ENCODE data around the gene URB1.

Gene URB1

GRCh38 chr21:32412162-32413014, 19.6 kb upstream of the URB1 start, which contains the start of gene EVA1C (continued):
- TF ChIP-seq ZBTB26 (tag by site-specific recombination; optimal IDR thresholded peaks at IDR 0.05) (peak; percentile 84), ZSCAN30 (tag by site-specific recombination; IDR thresholded peaks at IDR 0.05) (peak; percentile 56), KLF17 (tag by site-specific recombination; IDR thresholded peaks at IDR 0.05) (peak; percentile 10), ZBTB17 (tag by site-specific recombination; IDR thresholded peaks at IDR 0.05) (peak; percentile 47; the same call in 1 of the 2 replicates), KLF16 (tag by site-specific recombination; IDR thresholded peaks at IDR 0.05) (peak; percentile 31; the same call in 1 of the 2 replicates), KLF9 (tag by site-specific recombination; IDR thresholded peaks at IDR 0.05; ENCODE audit: low read depth) (0 out of 2 replicates have a peak, but pooled peaks have one; percentile 0), ZNF626 (tag by site-specific recombination; IDR thresholded peaks at IDR 0.05) (no peak), ZNF580 (tag by site-specific recombination; IDR thresholded peaks at IDR 0.05) (no peak), GLIS2 (tag by site-specific recombination; IDR thresholded peaks at IDR 0.05) (peak; percentile 85), SP2 (tag by site-specific recombination; IDR thresholded peaks at IDR 0.05) (peak; percentile 42), GLIS1 (tag by site-specific recombination; IDR thresholded peaks at IDR 0.05) (peak; percentile 88), ZNF341 (tag by site-specific recombination; IDR thresholded peaks at IDR 0.05; ENCODE audit: low read depth) (peak; percentile 84), ZFP37 (tag by site-specific recombination; IDR thresholded peaks at IDR 0.05) (no peak), IKZF3 (tag by site-specific recombination; IDR thresholded peaks at IDR 0.05) (peak; percentile 77), ZNF596 (tag by site-specific recombination; IDR thresholded peaks at IDR 0.05) (no peak), ZNF513 (tag by site-specific recombination; IDR thresholded peaks at IDR 0.05) (no peak), ZNF138 (tag by site-specific recombination; IDR thresholded peaks at IDR 0.05; ENCODE audit: borderline replicate concordance) (no peak), SP3 (tag by site-specific recombination; IDR thresholded peaks at IDR 0.05) (peak; percentile 65), ZNF692 (tag by site-specific recombination; IDR thresholded peaks at IDR 0.05) (peak; percentile 18; the same call in 1 of the 2 replicates), ZBTB8A (tag by site-specific recombination; IDR thresholded peaks at IDR 0.05) (peak; percentile 79), ZNF202 (tag by site-specific recombination; IDR thresholded peaks at IDR 0.05; ENCODE audit: borderline replicate concordance) (no peak)

All from HEK293 (cell line).